Activated T-cell treated with anti-CD3 and anti-CD28 coated beads, Interleukin-2, amount 50 U/mL, for 72 hours (primary cell): ENCODE data around the gene CDCA8. TPM values are rescaled to one million over a fixed set of nuclear protein-coding genes. Genes with fewer than 3 reads are reported as not detected.
"Not testable (repeated sequence)": the region's sequence is repeated elsewhere in the genome, so short reads cannot be mapped to it uniquely, and the experiment has no call there.

Experiments used
- ATAC-seq, 2 donors: fragments of 150-1000 bp; cut with Tn5 transposase; replicated peaks in 1 of 2; 2 replicates each; pipeline ENCODE4 v1.10.0; 2021; ENCODE audit warnings: moderate library complexity in 2 of 2, mild to moderate bottlenecking in 1 of 2
- DNase-seq, 2 donors: peaks; one replicate each; pipeline ENCODE4 v3.0.0; 2021 to 2022; ENCODE audit warnings: mixed read lengths in 1 of 2
- H3K27ac Mint-ChIP-seq: one replicate; pipeline ENCODE4 v1.8.0; 2022; ENCODE audit warnings: mild to moderate bottlenecking, moderate library complexity, mixed read lengths
- H3K27me3 Mint-ChIP-seq: one replicate; pipeline ENCODE4 v1.8.0; 2022; ENCODE audit warnings: low read depth, mixed read lengths
- H3K36me3 Mint-ChIP-seq, 2 donors: one replicate each; pipeline ENCODE4 v1.8.0; 2022; ENCODE audit warnings: mixed read lengths in 2 of 2, mild to moderate bottlenecking in 1 of 2; ENCODE audit not compliant: insufficient read depth in 2 of 2
- H3K4me1 Mint-ChIP-seq: one replicate; pipeline ENCODE4 v1.8.0; 2022; ENCODE audit warnings: low read depth, mixed read lengths
- H3K4me3 Mint-ChIP-seq, 2 donors: one replicate each; pipeline ENCODE4 v1.8.0; 2022; ENCODE audit warnings: mild to moderate bottlenecking in 2 of 2, mixed read lengths in 2 of 2, moderate library complexity in 2 of 2
- H3K9me3 Mint-ChIP-seq, 2 donors: one replicate each; pipeline ENCODE4 v1.8.0; 2022; ENCODE audit warnings: mixed read lengths in 2 of 2
- total RNA-seq, 2 donors: library from RNA; stranded (reverse); gene quantifications; one replicate each; pipeline ENCODE4 v1.2.3, GENCODE V29; 2022

CDCA8 gene
- total RNA-seq, 2 donors from 2014 or later, result 65.8 to 94.0 TPM

DNA sequence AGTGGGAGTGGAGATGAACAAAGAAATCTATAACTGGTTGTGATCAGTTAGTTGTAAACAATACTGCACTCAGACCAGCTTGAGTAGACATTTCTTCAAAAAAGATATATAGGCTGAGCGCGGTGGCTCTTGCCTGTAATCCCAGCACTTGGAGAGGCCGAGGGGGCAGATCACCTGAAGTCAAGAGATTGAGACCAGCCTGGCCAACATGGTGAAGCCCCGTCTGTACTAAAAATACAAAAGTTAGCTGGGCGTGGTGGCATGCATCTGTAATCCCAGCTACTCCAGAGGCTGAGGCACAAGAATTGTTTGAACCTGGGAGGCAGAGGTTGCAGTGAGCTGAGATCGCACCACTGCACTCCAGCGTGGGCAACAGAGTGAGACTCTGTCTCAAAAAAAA is 45.7 kb downstream of the CDCA8 start:
- not testable (repeated sequence) for H3K9me3 Mint-ChIP-seq, H3K27ac Mint-ChIP-seq, DNase-seq, H3K4me3 Mint-ChIP-seq, ATAC-seq, H3K36me3 Mint-ChIP-seq
- H3K27me3 Mint-ChIP-seq, result peaks cover 56% of the 10 kb centered on the region
- H3K4me1 Mint-ChIP-seq, result peaks cover 11% of the 10 kb centered on the region

DNA sequence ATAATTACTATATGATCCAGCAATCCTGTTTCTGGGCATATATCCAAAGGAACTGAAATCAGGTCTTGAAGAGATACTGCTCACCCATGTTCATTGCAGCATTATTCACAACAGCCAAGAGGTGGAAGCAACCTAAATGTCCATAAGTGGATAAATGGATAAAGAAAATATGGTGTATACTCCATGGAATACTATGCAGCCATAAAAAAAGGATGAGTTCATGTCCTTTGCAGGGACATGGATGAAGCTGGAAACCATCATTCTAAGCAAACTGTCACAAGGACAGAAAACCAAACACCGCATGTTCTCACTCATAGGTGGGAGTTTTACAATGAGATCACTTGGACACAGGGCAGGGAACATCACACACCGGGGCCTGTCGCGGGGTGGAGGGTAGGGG is 46.3 kb downstream of the CDCA8 start:
- H3K27me3 Mint-ChIP-seq, result peaks cover 50% of the 10 kb centered on the region
- not testable (repeated sequence) for H3K36me3 Mint-ChIP-seq, H3K4me3 Mint-ChIP-seq, DNase-seq, H3K9me3 Mint-ChIP-seq, H3K27ac Mint-ChIP-seq, ATAC-seq
- H3K4me1 Mint-ChIP-seq, result peaks cover 11% of the 10 kb centered on the region

DNA sequence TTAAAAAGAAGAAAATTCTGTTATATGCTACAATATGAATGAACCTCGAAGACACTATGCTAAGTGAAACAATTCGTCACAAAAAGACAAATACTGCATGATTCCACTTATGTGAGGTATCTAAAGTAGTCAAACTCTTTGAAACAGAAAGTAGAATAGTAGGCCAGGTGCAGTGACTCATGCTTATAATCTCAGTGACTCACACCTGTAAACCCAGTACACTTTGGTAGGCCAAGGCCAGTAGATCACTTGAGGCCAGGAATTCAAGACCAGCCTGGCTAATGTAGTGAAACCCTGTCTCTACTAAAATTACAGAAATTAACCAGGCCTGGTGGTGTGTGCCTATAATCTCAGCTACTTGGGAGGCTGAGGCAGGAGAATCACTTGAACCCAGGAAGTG is 46.9 kb downstream of the CDCA8 start:
- Mint-ChIP-seq H3K27ac (no peak overlapping the region), H3K9me3 (peaks cover 0 to 4% of the 10 kb centered on the region in 2 donors), H3K27me3 (peaks cover 49% of the 10 kb centered on the region), H3K36me3 (peaks cover 2 to 4% of the 10 kb centered on the region in 2 donors), H3K4me1 (peaks cover 11% of the 10 kb centered on the region), H3K4me3 (no peak overlapping the region)
- ATAC-seq, result peak; percentile 100
- peak; percentile 10 to 35 for DNase-seq

DNA sequence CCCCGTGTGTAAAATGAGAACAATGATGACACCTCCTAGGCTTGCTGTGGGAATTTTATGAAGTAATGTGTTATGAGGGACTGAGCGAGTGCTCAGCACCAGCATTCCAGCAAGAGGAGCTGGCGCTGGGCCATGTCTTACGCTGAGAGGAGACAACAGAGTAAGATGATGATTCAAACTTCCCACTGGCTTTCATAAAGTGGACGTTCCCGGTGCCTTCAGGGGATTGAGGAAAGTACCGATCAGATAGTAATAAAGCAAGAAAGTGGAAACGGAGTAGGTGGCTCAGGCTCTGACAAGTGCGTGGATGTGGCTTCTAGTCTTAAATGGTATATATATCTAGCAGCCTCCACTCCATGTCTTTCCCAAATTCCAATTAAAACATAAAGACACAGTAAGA is 48.8 kb downstream of the CDCA8 start:
- ATAC-seq, result no peak
- Mint-ChIP-seq H3K27me3 (peaks cover 40% of the 10 kb centered on the region), H3K36me3 (peaks cover 2 to 4% of the 10 kb centered on the region in 2 donors), H3K9me3 (peaks cover 0 to 4% of the 10 kb centered on the region in 2 donors), H3K4me3 (no peak overlapping the region), H3K4me1 (peaks cover 11% of the 10 kb centered on the region), H3K27ac (no peak overlapping the region)
- DNase-seq, result no peak

DNA sequence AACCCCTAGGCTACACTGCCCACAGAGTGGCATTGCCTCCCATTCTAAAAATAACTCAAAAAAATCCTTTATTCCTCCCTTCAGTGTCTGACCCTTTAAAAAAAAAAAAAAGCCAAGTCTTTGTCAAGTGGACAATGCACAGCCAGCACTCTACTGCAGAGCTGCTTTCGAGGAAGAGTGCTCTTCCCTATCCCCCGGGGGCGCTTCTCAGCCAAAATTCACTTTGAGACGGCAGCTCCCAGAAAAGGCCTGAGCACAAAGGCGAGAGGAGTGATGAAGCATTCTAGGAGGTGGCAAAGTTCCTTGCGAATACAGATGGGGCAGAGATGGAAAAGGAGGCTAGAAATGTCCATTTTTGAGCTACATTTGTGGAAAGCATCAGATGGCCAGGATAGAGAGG is 49.3 kb downstream of the CDCA8 start:
- H3K27ac Mint-ChIP-seq, result no peak overlapping the region
- H3K9me3 Mint-ChIP-seq, result peaks cover 1 to 5% of the 10 kb centered on the region in 2 donors
- peaks cover 39% of the 10 kb centered on the region for H3K27me3 Mint-ChIP-seq
- H3K4me3 Mint-ChIP-seq, result no peak overlapping the region
- H3K4me1 Mint-ChIP-seq, result peaks cover 11% of the 10 kb centered on the region
- no peak for DNase-seq
- peaks cover 3 to 4% of the 10 kb centered on the region in 2 donors for H3K36me3 Mint-ChIP-seq
- no peak for ATAC-seq

DNA sequence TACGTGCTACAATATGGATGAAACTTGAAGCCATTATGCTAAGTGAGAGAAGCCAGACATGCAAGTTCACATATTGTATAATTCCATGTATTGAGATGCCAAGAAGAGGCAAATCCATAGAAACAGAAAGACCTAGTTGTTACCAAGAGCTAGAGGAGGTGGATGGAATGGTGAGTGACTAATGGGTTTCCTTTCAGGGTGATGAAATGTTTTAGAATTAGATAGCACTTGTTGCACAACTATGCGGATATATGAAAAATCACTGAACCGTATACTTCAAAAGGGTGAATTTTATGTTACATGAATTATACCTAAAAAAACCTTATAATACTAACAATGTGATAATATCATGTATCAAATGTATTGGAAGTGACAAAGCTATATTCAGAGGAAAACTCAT is 54.5 kb downstream of the CDCA8 start:
- ATAC-seq (no peak), DNase-seq (no peak)
- Mint-ChIP-seq H3K4me3 (no peak overlapping the region), H3K36me3 (peaks cover 0 to 3% of the 10 kb centered on the region in 2 donors), H3K4me1 (peaks cover 3% of the 10 kb centered on the region), H3K27ac (no peak overlapping the region), H3K9me3 (peaks cover 3% of the 10 kb centered on the region in 2 donors), H3K27me3 (peaks cover 37% of the 10 kb centered on the region)

DNA sequence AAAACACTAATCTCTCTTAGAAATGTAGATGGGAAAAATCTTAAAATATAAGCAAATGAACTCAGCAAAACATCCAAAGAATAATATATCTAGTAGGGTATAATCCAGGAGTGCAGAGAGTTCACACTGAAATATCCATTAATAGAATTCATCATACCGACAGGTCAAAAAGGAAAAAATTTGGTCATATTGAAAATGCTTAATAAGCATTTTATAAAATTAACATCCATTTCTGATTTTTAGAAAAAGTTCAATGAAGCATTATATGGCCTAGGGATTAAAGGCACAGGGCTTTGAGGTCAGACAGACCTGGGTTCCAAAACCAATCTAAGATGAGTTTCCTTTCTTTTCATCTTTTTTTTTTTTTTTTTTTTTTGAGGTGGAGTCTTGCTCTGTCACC is 56.2 kb downstream of the CDCA8 start:
- peaks cover 0 to 3% of the 10 kb centered on the region in 2 donors for H3K36me3 Mint-ChIP-seq
- H3K4me3 Mint-ChIP-seq, result no peak overlapping the region
- peaks cover 3% of the 10 kb centered on the region in 2 donors for H3K9me3 Mint-ChIP-seq
- no peak overlapping the region for H3K27ac Mint-ChIP-seq
- peaks cover 14% of the 10 kb centered on the region for H3K4me1 Mint-ChIP-seq
- peaks cover 46% of the 10 kb centered on the region for H3K27me3 Mint-ChIP-seq
- DNase-seq (no peak), ATAC-seq (no peak)

DNA sequence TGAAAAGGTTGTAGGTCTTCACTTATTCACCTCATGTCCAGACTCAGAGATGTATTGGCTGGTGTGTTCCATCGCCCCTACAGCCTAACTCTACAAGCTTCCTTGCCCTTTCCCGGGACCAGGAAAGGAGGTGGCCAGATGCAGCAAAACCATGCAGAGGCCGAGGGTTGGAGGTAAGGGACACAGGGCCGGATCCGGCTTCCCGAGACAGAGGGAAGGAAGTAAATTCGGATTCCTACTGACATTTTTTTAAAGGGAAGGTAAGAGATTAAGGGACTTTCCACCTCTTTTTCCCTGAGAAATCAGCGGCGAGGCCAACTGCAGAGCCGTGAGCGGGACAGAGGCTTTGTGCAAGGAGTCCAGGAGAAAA is 59.9 kb downstream of the CDCA8 start:
- Mint-ChIP-seq H3K27me3 (peaks cover 33% of the 10 kb centered on the region), H3K4me3 (peak overlapping the region; percentile 77 to 79), H3K27ac (no peak overlapping the region), H3K9me3 (no peaks in the 10 kb centered on the region), H3K36me3 (no peaks in the 10 kb centered on the region), H3K4me1 (peaks cover 31% of the 10 kb centered on the region)
- ATAC-seq, result no peak
- DNase-seq, result no peak

DNA sequence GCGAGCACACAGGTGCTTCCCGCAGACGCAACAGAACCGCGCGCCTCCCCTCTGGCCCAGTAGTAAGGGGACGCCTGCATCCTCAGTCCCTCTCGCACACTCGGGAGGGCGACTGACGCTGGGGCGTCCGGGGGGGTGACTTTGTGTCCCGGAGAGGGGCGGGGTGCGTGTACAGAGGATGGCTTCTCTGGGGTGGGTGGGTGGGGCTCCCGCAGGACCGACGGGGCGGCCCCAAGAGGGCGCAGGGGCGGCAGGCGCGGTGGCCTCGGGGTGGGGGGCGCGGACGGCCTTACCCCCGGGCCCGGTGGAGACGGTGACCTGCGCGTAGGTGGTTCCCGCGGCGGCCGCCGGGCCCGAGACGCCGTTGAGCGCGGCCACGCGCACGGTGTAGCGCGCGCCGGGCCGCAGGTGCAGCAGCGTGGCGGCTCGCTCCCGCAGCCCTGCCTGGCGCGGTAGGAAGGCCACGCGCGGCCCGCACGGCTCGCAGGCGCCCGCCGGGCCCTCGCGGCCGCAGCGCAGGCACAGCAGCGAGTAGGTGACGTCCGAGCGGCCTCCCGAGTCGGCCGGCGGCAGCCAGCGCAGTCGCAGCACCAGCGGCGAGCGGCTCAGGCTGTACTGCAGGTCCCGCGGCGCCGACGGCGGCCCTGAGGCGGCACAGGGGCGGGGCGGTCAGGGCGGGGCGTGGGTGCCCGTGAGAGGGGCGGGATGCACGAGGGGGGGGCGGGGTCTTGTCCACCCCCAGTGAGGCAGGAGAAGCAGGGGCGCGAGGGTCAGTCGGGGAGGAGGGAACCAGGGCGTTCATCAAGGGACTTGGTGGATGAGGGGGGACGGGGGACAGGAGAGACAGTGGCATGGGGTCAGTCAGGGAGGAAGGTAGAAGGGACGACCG is 60.5 kb downstream of the CDCA8 start:
- peak; percentile 53 to 59 for DNase-seq
- peak overlapping the region; percentile 77 to 83 for H3K4me3 Mint-ChIP-seq

DNA sequence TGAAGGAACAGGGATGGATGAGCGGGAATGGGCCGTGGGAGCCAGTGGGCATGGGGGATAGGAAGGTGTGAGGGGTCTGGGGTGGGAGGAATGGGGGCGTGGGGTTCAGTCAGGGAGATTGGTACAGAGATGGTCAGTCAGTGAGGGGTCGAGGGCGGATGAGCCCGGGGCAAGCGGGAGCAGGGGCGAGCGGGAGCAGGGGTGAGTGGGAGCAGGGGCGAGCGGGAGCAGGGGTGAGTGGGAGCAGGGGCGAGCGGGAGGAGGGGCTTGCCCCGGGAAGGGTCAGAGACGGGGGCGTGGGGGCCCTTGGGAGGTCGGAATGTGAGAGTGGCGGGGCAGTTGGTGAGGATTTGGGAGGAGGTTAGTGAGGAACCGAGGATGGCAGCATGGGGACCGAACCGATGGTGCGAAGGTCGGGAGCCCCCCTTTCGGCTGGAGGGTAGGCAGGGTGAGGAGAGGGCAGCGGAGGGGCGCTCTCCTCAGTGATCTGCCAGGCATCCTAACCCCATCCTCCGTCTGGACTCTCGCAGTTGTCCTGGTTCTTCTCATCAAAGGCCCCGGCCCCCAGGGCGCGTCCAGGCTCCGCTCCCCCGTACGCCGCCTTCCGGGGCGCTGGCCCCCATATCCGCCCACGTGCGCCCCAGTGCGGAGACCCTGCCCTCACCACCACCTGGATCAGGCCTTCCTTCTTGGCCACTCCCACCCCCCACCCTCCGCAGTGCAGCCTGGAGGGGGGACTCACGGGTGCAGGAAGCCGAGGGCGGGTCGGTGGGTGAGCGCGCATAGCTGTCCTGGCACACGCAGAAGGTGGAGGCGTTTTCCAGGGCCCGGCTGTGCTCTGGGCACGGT is 61.4 kb downstream of the CDCA8 start:
- no peak for ATAC-seq
- Mint-ChIP-seq H3K36me3 (no peaks in the 10 kb centered on the region), H3K9me3 (no peaks in the 10 kb centered on the region), H3K4me1 (peaks cover 31% of the 10 kb centered on the region), H3K27ac (no peak overlapping the region), H3K27me3 (peaks cover 25% of the 10 kb centered on the region), H3K4me3 (peak overlapping the region; percentile 76 to 83)
- peak in 1 of 2 donors; percentile 15 for DNase-seq

More for the DNA sequence above, 60.5 kb downstream of the CDCA8 start:
- Mint-ChIP-seq H3K27ac (no peak overlapping the region), H3K4me1 (peaks cover 31% of the 10 kb centered on the region), H3K9me3 (no peaks in the 10 kb centered on the region), H3K27me3 (peaks cover 26% of the 10 kb centered on the region), H3K36me3 (no peaks in the 10 kb centered on the region)
- ATAC-seq, result peak; percentile 52 to 54

DNA sequence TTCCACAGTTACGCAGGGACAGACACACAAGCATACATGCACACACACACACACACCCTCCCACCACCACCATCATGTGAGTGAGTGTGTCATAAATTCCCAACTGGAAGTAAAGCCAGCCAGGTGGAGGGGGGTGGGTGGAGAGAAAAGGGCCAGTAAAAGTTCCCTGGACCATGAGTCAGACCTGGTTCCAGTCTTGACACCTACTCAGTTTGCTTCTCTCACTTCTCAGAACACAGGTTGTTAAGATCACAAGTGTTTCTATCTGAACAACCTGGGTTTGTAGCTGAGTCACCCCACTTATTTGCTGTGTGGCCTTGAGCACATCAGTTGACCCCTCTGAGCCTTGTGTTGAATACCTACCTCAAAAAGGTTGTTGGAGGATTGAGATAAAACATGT is 63.0 kb downstream of the CDCA8 start:
- Mint-ChIP-seq H3K36me3 (no peaks in the 10 kb centered on the region), H3K4me1 (peaks cover 31% of the 10 kb centered on the region), H3K4me3 (peak overlapping the region; percentile 27 to 37), H3K27me3 (peaks cover 25% of the 10 kb centered on the region), H3K9me3 (no peaks in the 10 kb centered on the region), H3K27ac (no peak overlapping the region)
- DNase-seq (peak; percentile 46 to 52), ATAC-seq (peak; percentile 89)

DNA sequence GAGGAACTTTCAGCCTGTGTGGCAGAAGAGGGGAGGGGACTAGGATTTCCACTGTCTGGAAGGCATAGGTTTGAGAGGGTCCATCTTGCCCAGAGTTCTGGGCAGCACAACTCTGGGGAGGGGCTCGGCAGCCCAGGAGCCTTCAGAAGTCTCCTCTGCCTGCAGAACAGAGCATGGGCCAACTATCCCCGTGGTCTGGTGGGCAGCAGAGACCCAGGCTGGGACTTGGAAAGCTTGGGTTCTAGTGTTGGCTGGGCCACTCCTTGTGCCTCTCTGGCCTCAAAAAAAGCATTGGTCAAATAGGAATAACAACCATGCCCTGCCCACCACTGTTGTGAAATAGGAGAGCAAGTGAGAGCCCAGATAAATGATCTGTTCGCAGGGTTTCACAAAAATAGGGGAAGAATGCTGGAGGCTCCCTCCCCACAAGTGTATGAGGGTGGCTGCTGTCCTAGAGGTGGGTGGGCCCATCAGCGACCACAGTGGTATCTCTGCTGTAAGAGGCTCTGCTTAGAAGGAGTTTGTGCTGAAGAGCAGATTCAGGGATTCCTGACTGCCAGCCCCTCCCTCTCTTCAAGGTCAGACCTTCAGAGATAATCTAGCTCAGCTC is 63.7 kb downstream of the CDCA8 start:
- DNase-seq, result no peak
- Mint-ChIP-seq H3K36me3 (no peaks in the 10 kb centered on the region), H3K9me3 (no peaks in the 10 kb centered on the region)

More for the DNA sequence above, 63.7 kb downstream of the CDCA8 start:
- H3K4me1 Mint-ChIP-seq, result peaks cover 31% of the 10 kb centered on the region
- H3K27ac Mint-ChIP-seq, result no peak overlapping the region
- peaks cover 21% of the 10 kb centered on the region for H3K27me3 Mint-ChIP-seq
- no peak for ATAC-seq
- H3K4me3 Mint-ChIP-seq, result no peak overlapping the region
